IPS-NIHi7 (cell line): ENCODE results near the gene TP53INP2.
"Not testable (repeated sequence)": the region's sequence is repeated elsewhere in the genome, so short reads cannot be mapped to it uniquely, and the experiment has no call there.

Experiments
- DNase-seq: peaks from one replicate; pipeline ENCODE4 v3.0.0; 2012; ENCODE audit warnings: mixed read lengths; ENCODE audit errors: extremely low spot score

TP53INP2 gene

DNA sequence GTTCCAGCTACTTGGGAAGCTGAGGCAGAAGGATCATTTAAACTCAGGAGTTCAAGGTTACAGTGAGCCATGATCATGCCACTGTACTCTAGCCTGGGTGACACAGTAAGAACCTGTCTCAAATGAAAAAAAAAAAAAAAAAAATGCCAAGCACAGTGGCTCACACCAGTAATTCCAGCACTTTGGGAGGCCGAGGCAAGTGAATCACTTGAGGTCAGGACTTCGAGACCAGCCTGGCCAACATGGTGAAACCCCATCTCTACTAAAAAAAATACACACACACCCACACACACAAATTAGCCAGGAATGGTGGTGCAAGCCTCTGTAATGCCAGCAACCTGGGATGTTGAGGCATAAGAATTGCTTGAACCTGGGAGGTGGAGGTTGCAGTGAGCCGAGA lies 18.4 kb downstream of the TP53INP2 start:
- DNase-seq, result not testable (repeated sequence)

- no peak for DNase-seq
Observed at GRCh38 chr20:34724172-34724571, 20.0 kb downstream of the TP53INP2 start.

DNA sequence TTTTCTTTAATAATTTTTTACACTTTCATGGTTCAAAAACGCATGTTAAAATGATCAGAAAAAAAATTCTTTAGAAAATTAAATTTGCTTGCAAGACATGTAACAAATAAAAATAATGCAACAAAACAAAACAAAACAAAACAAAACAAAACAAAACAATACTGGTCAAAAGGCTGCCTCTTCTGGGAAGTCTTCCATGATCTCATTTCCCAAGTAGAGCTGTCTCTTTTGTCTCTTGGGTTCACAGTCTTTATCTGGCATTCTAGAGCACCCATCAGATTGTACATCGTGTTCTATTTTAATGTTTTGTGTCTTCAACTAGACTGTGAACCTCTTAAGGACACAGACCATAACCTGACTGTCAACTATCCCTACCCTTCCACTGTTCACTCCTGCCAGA lies 25.3 kb downstream of the TP53INP2 start:
- DNase-seq, result no peak

GRCh38 chr20:34732523-34732922 lies 28.4 kb downstream of the TP53INP2 start:
- DNase-seq, result no peak

- no peak for DNase-seq
Observed at GRCh38 chr20:34736106-34736735, 32.1 kb downstream of the TP53INP2 start.

- no peak for DNase-seq
Observed at GRCh38 chr20:34743039-34743438, 38.9 kb downstream of the TP53INP2 start.

- no peak for DNase-seq
Observed at GRCh38 chr20:34744340-34744739, 40.2 kb downstream of the TP53INP2 start.

DNA sequence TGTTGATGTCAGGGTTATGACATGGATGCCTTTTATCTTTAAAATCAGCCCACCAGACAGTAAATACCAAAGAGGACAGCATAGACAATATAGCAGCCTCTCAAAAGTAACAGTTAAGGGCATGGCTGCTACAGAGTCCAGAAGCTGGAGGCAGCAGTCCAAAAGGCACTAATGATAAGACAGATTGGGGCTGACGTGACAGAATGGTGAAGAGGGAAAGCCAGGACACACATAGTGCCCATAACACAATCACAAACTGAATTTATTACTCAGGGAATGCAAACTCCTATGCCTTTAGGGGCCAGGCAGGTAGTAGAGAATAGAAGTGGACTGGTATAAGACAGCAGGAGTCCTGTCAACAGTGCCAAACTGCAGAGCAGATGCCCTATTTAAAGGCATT lies 40.7 kb downstream of the TP53INP2 start:
- no peak for DNase-seq

DNA sequence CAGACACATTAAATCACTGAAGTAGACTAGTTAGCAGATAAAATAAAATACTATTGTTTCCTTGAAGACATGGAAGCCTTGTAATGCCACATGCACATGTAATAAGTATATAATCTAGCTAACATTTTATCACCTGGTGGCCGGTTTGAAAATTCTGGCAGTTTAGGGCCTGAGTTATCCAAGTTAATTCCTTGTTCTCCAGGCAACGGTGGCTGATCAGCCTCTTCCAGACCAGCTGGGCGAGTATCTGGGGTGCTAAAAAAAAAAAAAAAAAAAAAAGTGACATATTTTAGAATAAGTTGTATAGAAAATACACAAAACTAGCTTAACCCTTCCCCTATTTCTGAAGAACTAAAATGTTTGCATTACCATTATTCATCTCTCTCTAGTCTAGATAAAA lies 42.5 kb downstream of the TP53INP2 start:
- DNase-seq, result no peak

DNA sequence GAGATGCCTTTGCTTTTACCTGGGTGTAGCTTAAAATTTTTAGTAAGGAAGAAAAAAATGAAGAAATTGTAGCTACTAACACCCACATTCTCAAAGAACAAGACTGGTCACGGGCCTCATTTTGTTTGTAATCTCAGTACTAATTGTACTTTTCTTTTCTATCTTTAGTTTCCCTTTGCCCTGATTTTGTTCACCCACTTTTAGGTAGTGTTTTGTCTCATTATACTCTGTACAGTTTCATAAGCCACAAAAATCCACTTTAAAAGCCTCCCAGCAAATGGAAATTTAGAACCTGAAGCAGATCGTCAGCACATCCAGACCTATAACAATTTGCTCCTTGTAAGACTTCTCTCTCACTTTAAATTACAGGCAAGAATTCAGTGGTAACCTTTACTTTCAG lies 43.3 kb downstream of the TP53INP2 start:
- DNase-seq, result no peak

- DNase-seq, result no peak
Observed at GRCh38 chr20:34748709-34749108, 44.6 kb downstream of the TP53INP2 start.

GRCh38 chr20:34750484-34750883 lies 46.3 kb downstream of the TP53INP2 start:
- no peak for DNase-seq

GRCh38 chr20:34751453-34751852 lies 47.3 kb downstream of the TP53INP2 start:
- no peak for DNase-seq

DNA sequence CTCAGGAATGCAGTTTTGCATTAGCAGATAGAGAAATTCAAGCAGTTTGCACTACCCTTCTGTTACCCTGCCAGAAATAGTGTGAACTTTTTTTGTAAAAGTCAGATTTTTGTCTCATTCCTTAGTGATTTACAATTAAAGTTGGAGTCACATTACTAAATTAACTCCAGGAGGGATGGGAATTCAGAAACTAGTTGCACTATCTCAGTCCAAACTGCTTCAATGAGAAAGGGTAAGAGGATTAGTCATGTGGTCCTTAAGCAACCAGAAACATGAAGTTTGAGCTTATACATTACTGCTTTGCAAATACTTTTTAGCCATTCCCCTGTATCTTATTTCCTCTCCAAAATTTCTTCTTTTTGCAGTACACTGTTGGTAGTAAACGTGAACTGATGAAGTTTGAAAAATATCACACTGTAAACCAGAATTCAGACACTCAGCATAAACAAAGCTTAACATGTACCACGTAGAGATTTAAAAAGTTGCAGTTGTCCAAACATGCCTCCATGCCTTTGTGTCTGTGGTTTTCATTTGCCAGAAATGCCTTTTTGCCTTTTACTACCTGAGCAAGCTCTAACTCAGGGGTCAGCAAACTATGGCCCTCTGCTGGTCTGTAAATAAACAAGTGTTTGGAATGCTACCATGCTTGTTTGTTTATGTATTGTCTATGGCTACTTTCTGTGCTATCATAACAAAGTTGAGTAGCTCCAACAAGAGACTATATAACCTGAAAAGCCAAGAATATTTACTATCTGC lies 49.7 kb downstream of the TP53INP2 start:
- peak; percentile 16 for DNase-seq

DNA sequence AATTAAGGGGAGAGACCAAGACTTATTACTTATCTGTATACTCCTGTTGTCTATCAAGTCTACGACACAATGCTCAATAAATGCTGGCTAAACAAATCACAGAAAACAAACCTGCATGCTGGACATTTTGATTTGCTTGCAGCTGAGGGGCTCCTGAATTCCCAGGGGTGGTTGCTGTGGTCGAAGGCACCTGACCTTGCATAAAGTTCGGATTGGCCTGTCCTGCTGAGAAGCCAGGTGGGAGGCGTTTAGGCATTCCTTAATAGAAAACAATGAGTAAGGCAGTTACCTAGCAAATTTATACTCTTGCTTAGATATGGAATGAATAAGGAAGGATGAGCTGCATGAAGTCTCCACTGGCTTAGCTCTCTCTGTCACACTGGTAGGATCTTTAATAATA lies 50.5 kb downstream of the TP53INP2 start:
- peak; percentile 33 for DNase-seq

DNA sequence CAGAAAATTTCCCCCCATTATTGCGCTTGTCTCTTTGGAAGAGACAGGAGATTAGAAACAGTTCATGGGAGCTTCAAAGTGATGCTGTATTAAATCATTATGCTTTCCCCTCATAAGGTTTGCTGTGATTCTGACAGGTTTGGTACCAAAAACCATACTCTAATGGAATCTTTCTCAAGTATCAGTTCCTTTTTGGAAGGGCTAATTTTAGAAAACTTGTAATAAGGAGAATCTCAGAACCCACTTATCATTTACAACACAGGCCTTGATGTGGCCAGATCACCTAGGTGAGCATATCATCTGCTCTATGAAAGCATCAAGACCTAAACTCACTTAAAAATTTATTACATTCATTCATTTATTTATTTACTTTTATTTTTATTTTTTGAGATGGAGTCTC lies 51.2 kb downstream of the TP53INP2 start:
- DNase-seq, result no peak

- no peak for DNase-seq
Observed at GRCh38 chr20:34762031-34762555, 57.9 kb downstream of the TP53INP2 start.
